ENCODE measurements around the gene APOC3. TPM values are rescaled to one million over a fixed set of nuclear protein-coding genes. Genes with fewer than 3 reads are reported as not detected.

The APOC3 gene
- total RNA-seq, 1 experiment from 2014 or later = 128 TPM

DNA sequence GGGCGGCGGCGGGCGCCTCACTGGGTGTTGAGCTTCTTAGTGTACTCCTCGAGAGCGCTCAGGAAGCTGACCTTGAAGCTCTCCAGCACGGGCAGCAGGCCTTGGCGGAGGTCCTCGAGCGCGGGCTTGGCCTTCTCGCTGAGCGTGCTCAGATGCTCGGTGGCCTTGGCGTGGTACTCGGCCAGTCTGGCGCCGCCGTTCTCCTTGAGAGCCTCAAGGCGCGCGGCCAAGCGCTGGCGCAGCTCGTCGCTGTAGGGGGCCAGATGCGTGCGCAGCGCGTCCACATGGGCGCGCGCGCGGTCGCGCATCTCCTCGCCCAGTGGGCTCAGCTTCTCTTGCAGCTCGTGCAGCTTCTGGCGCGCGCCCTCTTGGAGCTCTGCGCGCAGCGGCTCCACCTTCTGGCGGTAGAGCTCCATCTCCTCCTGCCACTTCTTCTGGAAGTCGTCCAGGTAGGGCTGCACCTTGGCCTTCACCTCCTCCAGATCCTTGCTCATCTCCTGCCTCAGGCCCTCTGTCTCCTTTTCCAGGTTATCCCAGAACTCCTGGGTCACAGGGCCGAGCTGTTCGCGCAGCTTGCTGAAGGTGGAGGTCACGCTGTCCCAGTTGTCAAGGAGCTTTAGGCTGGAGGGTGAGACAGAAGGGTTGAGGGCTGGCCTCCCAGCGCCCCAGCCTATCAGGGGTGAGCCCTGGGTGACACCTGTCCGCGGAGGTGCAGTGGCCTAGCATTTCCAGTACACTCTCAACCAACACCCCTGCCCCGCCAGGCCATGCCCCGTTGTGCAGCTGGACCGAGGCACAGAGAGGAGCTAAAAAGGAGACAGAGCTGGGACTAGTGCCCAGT is 6.3 kb downstream of the APOC3 start:
- Mint-ChIP-seq H3K27me3 (ENCODE audit: insufficient read depth, unreplicated experiment) (no peaks in the 10 kb centered on the region), H3K4me1 (ENCODE audit: low read depth, unreplicated experiment) (peaks cover 65% of the 10 kb centered on the region), H3K4me3 (ENCODE audit: unreplicated experiment) (peak overlapping the region; percentile 68), H3K9me3 (ENCODE audit: unreplicated experiment) (peaks cover 6% of the 10 kb centered on the region), H3K36me3 (ENCODE audit: insufficient read depth, unreplicated experiment) (peaks cover 45% of the 10 kb centered on the region), H3K27ac (ENCODE audit: unreplicated experiment) (peak overlapping the region; percentile 92)
- H3K36me3 ChIP-seq (ENCODE audit: control insufficient read depth, insufficient read depth, low read length) = peaks cover 5% of the 10 kb centered on the region; the same call in 1 of the 2 replicates
- H3K27me3 ChIP-seq (replicated peaks; ENCODE audit: control insufficient read depth, insufficient read depth, low read length) = no peaks in the 10 kb centered on the region
- TSS peak; percentile 95 for BruUV-seq (replicated peaks)
- POLR2A ChIA-PET = interaction anchor here (0.6 to 2.9 kb wide), 4 partner anchors 45 to 270 kb away, joined by 3 to 24 read pairs (median 12); partner anchors contain the start of genes APOA5 and ZPR1
- peaks cover 86% of the 10 kb centered on the region for H3K4me1 ChIP-seq
- H3K4me3 ChIP-seq (ENCODE audit: low read depth, low read length) = peak overlapping the region; percentile 40
- CTCF ChIA-PET = interaction anchor here (0.6 to 3.8 kb wide), 19 partner anchors 9 to 297 kb away, joined by 3 to 50 read pairs (median 4); partner anchors contain the start of genes APOA4, APOA5, BUD13 and ZPR1
- H3K9me3 ChIP-seq = peaks cover 7% of the 10 kb centered on the region
- TF ChIP-seq, protein P1, sequence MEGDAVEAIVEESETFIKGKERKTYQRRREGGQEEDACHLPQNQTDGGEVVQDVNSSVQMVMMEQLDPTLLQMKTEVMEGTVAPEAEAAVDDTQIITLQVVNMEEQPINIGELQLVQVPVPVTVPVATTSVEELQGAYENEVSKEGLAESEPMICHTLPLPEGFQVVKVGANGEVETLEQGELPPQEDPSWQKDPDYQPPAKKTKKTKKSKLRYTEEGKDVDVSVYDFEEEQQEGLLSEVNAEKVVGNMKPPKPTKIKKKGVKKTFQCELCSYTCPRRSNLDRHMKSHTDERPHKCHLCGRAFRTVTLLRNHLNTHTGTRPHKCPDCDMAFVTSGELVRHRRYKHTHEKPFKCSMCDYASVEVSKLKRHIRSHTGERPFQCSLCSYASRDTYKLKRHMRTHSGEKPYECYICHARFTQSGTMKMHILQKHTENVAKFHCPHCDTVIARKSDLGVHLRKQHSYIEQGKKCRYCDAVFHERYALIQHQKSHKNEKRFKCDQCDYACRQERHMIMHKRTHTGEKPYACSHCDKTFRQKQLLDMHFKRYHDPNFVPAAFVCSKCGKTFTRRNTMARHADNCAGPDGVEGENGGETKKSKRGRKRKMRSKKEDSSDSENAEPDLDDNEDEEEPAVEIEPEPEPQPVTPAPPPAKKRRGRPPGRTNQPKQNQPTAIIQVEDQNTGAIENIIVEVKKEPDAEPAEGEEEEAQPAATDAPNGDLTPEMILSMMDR (IDR thresholded peaks at IDR 0.05; ENCODE audit: insufficient read depth in 1 of 2, low read depth in 1 of 2, low read length in 1 of 2, severe bottlenecking in 1 of 2, unreplicated experiment in 1 of 2) = peak; percentile 51
- peak; percentile 69 to 77 for DNase-seq
- intact Hi-C loops (cut with micrococcal nuclease; ENCODE audit: unreplicated experiment) = loop anchor here (1.0 to 5.0 kb wide), 3 partner anchors 27 to 104 kb away; partner anchors contain the start of gene APOA5

DNA sequence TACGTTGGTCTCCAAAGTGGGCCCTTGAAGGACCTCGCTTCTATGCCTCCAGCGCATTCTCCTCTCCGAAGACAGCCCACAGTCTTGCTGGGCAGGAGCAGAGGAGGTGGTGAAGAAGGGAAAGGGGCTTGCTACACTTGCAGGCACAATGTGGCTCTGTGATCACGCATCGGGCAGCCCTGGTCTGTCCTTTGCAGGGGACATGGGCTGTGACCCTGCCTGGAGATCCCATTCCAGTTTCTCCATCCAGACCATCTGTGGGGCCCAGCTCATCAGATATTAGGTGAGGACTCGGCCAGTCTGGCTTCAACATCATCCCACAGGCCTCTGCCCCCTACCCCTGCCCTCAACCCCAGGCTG is 6.9 kb downstream of the APOC3 start:
- ChIA-PET CTCF (interaction anchor here (0.6 to 3.8 kb wide), 17 partner anchors 8 to 408 kb away, joined by 3 to 50 read pairs (median 5); partner anchors contain the start of genes APOA4, APOA5, BUD13 and ZPR1), POLR2A (interaction anchor here (1.4 to 2.9 kb wide), 4 partner anchors 8 to 62 kb away, joined by 3 to 24 read pairs (median 11); partner anchors contain the start of genes APOA5, APOC3 and ZPR1)
- peak overlapping the region; percentile 40 for H3K4me3 ChIP-seq (ENCODE audit: low read depth, low read length)
- TF ChIP-seq, protein P1 (IDR thresholded peaks at IDR 0.05; ENCODE audit: insufficient read depth in 1 of 2, low read depth in 1 of 2, low read length in 1 of 2, severe bottlenecking in 1 of 2, unreplicated experiment in 1 of 2) = no peak
- peak overlapping the region; percentile 68 for H3K4me3 Mint-ChIP-seq (ENCODE audit: unreplicated experiment)
- H3K27ac Mint-ChIP-seq (ENCODE audit: unreplicated experiment) = peak overlapping the region; percentile 92
- peaks cover 5% of the 10 kb centered on the region; the same call in 1 of the 2 replicates for H3K36me3 ChIP-seq (ENCODE audit: control insufficient read depth, insufficient read depth, low read length)
- no peak for DNase-seq
- peaks cover 4% of the 10 kb centered on the region for H3K9me3 ChIP-seq
- intact Hi-C loops (cut with micrococcal nuclease; ENCODE audit: unreplicated experiment) = loop anchor here (1.0 to 5.0 kb wide), 3 partner anchors 28 to 104 kb away; partner anchors contain the start of gene APOA5
- H3K4me1 Mint-ChIP-seq (ENCODE audit: low read depth, unreplicated experiment) = peaks cover 62% of the 10 kb centered on the region
- peaks cover 41% of the 10 kb centered on the region for H3K36me3 Mint-ChIP-seq (ENCODE audit: insufficient read depth, unreplicated experiment)
- H3K4me1 ChIP-seq = peaks cover 88% of the 10 kb centered on the region
- no peaks in the 10 kb centered on the region for H3K27me3 ChIP-seq (replicated peaks; ENCODE audit: control insufficient read depth, insufficient read depth, low read length)
- no TSS peak for BruUV-seq (replicated peaks)
- no peaks in the 10 kb centered on the region for H3K27me3 Mint-ChIP-seq (ENCODE audit: insufficient read depth, unreplicated experiment)
- peaks cover under 1% of the 10 kb centered on the region for H3K9me3 Mint-ChIP-seq (ENCODE audit: unreplicated experiment)

Measured in Caco-2 (cell line).